ENCODE results near the gene STPG2.
A peak's percentile ranks its signal among the peaks of the same experiment; 100 is the strongest.

DNA sequence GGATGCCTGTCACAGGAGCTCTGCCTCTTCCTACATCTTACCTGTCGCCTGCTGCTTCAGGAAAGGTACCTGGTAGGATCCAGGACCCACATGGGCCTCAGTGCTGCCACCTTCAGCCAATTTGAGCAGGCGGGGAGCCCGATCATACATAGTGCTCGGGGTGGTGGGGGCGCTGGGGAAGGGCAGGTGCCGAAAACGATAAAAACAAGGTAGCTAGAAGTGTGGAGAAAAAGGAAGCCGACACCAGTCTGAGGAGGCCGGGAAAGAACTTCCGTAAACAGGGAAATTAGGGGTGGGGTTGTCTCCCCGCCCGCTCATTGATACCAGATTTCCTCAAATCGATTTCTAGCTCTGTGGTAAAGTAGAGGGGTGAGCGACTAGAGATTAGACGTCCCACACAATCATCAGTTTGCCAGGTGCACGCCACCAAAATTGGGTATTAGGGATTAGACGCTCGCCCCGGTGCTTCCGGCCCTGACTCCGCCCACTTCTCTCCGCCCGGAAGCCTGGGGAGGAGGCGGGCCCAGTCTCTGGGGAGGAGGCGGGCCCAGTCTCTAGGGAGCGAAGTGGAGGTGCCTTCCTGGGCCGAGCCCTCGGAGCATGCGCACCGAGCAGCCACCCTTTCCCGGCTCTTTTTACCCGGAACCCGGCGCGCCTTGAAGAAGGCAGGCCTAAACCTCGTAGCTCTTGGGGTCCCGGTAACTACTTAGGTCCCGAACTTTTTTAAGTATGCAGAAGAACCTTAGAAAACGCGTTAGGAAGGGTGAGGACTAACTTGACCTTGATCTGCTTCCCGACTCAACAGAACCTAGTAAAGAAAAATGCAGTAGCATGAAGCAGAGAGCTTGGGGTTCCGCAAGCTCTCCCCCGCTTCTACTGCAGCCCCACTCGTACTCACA, at the start of gene STPG2:
- TF ChIP-seq, protein P1, sequence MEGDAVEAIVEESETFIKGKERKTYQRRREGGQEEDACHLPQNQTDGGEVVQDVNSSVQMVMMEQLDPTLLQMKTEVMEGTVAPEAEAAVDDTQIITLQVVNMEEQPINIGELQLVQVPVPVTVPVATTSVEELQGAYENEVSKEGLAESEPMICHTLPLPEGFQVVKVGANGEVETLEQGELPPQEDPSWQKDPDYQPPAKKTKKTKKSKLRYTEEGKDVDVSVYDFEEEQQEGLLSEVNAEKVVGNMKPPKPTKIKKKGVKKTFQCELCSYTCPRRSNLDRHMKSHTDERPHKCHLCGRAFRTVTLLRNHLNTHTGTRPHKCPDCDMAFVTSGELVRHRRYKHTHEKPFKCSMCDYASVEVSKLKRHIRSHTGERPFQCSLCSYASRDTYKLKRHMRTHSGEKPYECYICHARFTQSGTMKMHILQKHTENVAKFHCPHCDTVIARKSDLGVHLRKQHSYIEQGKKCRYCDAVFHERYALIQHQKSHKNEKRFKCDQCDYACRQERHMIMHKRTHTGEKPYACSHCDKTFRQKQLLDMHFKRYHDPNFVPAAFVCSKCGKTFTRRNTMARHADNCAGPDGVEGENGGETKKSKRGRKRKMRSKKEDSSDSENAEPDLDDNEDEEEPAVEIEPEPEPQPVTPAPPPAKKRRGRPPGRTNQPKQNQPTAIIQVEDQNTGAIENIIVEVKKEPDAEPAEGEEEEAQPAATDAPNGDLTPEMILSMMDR (IDR thresholded peaks at IDR 0.05) = peak in 1 of 3 experiments; percentile 35
- no peak for TF ChIP-seq POLR2A (IDR thresholded peaks at IDR 0.05)
